ENCODE results near the gene IFI6.

IFI6 gene

DNA sequence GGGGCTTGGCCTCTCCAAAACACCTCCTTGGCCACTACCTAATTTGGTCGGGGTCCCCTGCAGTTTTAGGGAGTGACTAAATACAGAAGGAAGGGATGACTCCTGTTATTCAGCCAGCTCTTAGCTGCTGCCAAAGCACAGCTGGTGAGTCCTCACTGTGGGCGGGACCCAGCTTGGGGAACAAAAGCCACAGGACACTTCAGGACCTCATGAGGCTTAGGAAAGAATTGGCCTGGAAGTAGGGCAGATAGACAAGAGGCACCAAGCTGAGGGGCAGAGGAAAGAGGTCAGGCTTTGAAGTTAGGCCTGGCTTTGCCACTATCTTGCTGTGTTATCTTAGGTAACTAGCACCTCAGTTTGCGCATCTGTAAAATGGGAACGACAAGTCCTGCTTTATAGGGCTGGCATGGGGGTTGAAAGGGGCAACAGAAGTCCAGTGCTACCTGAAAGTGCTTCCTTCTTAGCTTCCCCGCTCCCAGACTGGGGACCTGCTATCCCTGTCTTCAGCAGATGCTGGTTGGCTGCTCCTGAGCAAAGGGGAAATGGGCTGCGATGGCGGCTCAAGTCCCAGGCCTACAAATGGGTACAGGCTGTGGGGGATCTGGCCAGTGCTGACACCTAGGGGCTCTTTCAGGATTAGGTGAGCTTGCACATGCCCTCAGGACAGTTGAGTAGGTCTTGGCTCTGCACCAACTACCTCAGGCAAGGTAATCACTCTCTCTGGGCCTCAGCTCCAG, 15.7 kb downstream of the IFI6 start:
- TF ChIP-seq, protein P1, sequence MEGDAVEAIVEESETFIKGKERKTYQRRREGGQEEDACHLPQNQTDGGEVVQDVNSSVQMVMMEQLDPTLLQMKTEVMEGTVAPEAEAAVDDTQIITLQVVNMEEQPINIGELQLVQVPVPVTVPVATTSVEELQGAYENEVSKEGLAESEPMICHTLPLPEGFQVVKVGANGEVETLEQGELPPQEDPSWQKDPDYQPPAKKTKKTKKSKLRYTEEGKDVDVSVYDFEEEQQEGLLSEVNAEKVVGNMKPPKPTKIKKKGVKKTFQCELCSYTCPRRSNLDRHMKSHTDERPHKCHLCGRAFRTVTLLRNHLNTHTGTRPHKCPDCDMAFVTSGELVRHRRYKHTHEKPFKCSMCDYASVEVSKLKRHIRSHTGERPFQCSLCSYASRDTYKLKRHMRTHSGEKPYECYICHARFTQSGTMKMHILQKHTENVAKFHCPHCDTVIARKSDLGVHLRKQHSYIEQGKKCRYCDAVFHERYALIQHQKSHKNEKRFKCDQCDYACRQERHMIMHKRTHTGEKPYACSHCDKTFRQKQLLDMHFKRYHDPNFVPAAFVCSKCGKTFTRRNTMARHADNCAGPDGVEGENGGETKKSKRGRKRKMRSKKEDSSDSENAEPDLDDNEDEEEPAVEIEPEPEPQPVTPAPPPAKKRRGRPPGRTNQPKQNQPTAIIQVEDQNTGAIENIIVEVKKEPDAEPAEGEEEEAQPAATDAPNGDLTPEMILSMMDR (IDR thresholded peaks at IDR 0.05; ENCODE audit: low read depth, low read length), result no peak
- H3K4me3 ChIP-seq (ENCODE audit: low read depth, low read length), result no peak overlapping the region

DNA sequence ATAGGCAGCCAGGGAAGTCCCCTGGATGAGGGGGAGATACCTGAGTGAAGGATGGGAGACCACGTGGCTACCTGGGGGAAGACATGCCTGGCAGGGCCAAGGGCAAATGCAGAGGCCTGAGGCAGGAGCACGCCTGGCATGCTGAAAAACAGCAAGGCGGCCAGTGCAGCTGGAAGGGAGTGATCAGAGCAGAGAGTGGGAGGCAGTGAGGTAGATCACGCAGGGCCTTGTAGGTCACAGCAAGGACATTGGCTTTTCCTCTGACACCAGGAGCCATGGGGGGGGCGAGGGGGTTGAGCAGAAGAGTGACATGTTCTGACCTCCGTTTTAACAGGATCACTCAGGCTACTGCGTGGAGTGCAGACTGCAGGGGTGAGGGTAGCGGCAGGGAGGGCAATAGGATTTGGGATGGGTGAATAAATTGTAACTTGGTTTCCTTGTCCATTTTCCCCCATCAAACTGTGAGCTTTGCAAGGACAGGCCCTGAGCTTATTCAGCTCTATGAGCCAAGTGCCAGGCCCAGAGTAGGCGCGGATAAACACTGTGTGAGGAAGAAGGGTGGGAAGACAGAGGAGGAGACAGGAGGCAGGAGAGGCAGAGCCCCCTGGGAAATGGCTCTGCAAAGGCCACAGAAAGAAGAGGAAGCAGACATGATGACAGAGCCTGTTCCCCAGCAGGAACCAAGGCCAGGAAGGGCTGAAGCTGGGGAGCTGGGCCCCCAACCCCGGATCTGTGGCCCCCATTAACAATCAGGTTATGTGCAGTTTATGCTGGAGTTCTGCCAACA, 16.6 kb downstream of the IFI6 start:
- no peak overlapping the region for H3K4me3 ChIP-seq (ENCODE audit: low read depth, low read length)
- TF ChIP-seq, protein P1 (IDR thresholded peaks at IDR 0.05; ENCODE audit: low read depth, low read length), result no peak

- TF ChIP-seq, protein P1 (IDR thresholded peaks at IDR 0.05; ENCODE audit: low read depth, low read length), result no peak
- no peak overlapping the region for H3K4me3 ChIP-seq (ENCODE audit: low read depth, low read length)
These were observed 19.7 kb downstream of the IFI6 start for GRCh38 chr1:27652111-27652864.

GRCh38 chr1:27650539-27651175, 21.3 kb downstream of the IFI6 start:
- TF ChIP-seq, protein P1 (IDR thresholded peaks at IDR 0.05; ENCODE audit: low read depth, low read length), result no peak
- no peak overlapping the region for H3K4me3 ChIP-seq (ENCODE audit: low read depth, low read length)

DNA sequence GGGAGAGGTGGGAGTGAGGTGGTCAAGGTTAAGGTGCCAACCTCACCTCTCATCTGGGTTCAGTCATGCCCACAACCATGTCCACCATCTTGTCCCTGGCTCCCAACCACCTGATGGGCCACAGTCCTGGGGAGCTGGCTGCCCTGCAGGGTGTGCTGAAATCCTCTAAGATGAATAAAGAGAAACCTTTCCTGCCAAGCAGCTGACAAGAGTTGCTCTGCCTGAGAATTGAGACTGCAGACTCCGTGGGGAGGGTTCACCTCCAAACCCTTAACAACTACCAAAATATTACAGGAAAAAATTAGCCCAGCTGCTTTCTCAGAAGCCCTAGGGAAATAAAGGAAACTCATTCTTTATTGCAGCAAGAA, 21.8 kb downstream of the IFI6 start:
- H3K4me3 ChIP-seq (ENCODE audit: low read depth, low read length), result no peak overlapping the region
- TF ChIP-seq, protein P1 (IDR thresholded peaks at IDR 0.05; ENCODE audit: low read depth, low read length), result no peak

DNA sequence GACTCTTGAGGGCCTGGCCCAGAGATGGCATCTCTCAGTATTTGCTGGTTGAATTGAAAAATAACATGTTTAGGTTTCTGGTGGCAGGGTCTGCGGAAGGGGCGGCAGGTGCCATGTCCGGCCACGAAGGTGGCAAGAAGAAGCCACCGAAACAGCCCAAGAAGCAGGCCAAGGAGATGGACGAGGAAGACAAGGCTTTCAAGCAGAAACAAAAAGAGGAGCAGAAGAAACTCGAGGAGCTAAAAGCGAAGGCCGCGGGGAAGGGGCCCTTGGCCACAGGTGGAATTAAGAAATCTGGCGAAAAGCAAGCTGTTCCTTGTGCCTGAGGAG, 22.7 kb downstream of the IFI6 start:
- TF ChIP-seq, protein P1 (IDR thresholded peaks at IDR 0.05; ENCODE audit: low read depth, low read length), result no peak

More for the DNA sequence above, 22.7 kb downstream of the IFI6 start:
- no peak overlapping the region for H3K4me3 ChIP-seq (ENCODE audit: low read depth, low read length)

Data from WI38 (cell line).